ENCODE data around the gene PIEZO2.

The PIEZO2 gene

DNA sequence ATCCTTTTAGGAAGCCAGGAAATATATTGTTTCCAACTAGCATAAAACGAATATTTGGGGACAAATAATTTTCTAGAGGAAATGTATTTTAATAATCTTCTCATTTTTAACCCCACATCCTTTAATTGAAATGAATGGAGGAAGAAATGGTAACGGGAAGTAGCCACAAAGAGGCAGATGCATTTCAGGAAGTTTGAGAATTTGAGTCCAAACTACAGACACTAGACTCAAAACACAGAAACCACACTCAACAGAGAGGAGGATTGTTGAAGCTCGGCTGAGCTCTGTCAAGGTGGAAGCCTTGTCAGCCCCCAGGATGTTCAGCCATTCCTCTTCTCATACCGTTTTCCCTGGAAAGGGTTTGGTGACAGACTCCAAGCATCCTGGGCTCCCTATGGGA lies 335.0 kb downstream of the PIEZO2 start:
- FAIRE-seq, result no peak
- no peak for DNase-seq (ENCODE audit: insufficient read length, low spot score)
- TF ChIP-seq, protein P1, sequence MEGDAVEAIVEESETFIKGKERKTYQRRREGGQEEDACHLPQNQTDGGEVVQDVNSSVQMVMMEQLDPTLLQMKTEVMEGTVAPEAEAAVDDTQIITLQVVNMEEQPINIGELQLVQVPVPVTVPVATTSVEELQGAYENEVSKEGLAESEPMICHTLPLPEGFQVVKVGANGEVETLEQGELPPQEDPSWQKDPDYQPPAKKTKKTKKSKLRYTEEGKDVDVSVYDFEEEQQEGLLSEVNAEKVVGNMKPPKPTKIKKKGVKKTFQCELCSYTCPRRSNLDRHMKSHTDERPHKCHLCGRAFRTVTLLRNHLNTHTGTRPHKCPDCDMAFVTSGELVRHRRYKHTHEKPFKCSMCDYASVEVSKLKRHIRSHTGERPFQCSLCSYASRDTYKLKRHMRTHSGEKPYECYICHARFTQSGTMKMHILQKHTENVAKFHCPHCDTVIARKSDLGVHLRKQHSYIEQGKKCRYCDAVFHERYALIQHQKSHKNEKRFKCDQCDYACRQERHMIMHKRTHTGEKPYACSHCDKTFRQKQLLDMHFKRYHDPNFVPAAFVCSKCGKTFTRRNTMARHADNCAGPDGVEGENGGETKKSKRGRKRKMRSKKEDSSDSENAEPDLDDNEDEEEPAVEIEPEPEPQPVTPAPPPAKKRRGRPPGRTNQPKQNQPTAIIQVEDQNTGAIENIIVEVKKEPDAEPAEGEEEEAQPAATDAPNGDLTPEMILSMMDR (IDR thresholded peaks at IDR 0.05; ENCODE audit: insufficient read depth, missing control alignments), result no peak

DNA sequence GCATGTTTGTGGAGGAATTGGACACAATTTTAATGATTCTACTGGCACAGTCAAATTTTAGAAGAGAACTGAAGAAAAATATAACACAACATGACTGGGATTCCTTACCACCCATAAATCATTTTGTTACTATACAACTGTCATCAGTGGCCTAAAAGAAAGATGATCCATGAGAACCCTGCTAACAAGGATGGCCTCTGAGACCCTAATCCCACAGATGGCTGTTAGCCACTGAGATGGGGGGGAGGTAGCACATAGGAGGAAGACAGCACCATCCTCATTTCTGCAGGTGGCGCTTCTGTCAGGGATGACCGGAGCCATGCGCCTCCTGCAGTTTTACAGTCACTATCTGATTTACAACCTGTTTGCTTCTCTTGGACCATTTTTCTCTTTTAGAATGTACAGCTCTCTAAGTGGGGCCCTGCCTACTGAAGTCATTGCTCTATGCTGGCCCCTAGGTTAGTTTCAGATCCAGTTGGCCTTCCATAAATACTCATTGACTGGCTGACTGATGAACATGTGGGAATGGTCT lies 343.7 kb downstream of the PIEZO2 start:
- TF ChIP-seq, protein P1 (IDR thresholded peaks at IDR 0.05; ENCODE audit: insufficient read depth, missing control alignments), result no peak
- no peak for DNase-seq (ENCODE audit: insufficient read length, low spot score)
- no peak for FAIRE-seq

DNA sequence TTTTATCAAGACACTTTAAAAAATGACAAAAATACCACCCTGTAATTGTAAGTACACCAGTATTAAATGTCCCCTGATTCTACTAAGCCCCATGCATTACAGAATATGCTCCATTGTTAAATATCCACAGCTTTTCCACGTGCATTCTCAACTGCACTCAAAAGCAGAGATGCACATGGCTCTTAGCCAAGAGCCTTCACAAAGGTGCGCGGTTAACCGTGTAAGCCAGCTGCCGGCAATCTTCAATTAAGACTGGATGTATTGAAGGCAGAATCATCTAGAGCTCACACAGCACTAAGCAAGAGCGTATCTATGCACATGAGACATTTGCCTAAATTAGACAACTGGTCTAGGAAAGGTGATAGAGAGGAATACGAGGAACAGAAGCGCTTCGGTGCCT lies 345.2 kb downstream of the PIEZO2 start:
- no peak for DNase-seq (ENCODE audit: insufficient read length, low spot score)
- FAIRE-seq, result no peak
- TF ChIP-seq, protein P1 (IDR thresholded peaks at IDR 0.05; ENCODE audit: insufficient read depth, missing control alignments), result no peak

DNA sequence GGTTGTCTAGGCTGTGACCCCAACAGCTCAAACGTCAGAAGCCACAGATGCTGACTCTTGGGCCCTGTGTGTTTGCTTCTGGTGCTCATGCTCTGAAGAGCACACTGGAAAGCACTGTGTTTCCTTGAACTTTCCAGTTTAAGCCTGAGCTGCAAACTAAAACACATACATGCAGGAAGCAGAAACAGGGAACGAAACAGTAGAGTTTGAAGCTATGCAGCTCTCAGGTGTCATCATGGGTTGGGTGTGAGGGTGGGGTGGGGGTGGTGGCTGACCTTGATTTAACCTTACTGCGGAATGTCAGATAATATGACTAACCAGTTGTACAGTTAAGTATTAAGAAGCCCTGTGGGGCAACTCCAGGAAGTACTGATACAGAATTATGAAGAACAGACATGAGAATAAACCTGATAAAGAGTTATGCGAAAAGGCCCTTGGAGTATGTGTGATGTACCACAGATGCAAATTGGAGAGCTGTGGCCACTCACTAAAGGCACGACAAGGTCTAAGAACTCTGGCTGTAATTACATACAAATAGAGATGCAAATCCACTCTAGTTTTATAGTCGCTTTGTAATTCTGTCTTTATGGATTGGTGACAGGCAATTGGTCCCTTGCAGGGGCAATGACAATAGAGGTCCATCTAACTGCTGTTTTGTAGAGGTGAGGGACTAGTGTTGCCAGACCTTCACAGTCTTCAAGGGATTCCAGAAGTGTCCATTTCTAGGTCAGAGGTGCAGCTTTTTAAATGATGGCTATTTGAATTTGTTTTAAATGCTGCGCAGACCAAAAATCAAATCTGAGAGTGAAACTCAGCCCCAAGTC lies 350.4 kb downstream of the PIEZO2 start:
- FAIRE-seq (no peak), DNase-seq (ENCODE audit: insufficient read length, low spot score) (no peak)
- TF ChIP-seq, protein P1 (IDR thresholded peaks at IDR 0.05; ENCODE audit: insufficient read depth, missing control alignments), result no peak

GRCh38 chr18:10797896-10798295 lies 351.5 kb downstream of the PIEZO2 start:
- no peak for DNase-seq (ENCODE audit: insufficient read length, low spot score)
- TF ChIP-seq, protein P1 (IDR thresholded peaks at IDR 0.05; ENCODE audit: insufficient read depth, missing control alignments), result no peak
- FAIRE-seq, result no peak

- TF ChIP-seq, protein P1 (IDR thresholded peaks at IDR 0.05; ENCODE audit: insufficient read depth, missing control alignments), result no peak
- DNase-seq (ENCODE audit: insufficient read length, low spot score) (no peak), FAIRE-seq (no peak)
Observed at GRCh38 chr18:10794771-10795170, 354.6 kb downstream of the PIEZO2 start.

GRCh38 chr18:10793730-10794370 lies 355.5 kb downstream of the PIEZO2 start:
- TF ChIP-seq, protein P1 (IDR thresholded peaks at IDR 0.05; ENCODE audit: insufficient read depth, missing control alignments), result no peak
- DNase-seq (ENCODE audit: insufficient read length, low spot score), result no peak

More at GRCh38 chr18:10793730-10794370, 355.5 kb downstream of the PIEZO2 start:
- no peak for FAIRE-seq

Measured in D721Med (cell line).